BJ (cell line): ENCODE results near the gene CTNNBL1. TPM values are rescaled to one million over a fixed set of nuclear protein-coding genes. Genes with fewer than 3 reads are reported as not detected.

Source experiments
- CTCF ChIA-PET: fragments of 350-600 bp; formaldehyde crosslinking; extraction: SDS; loops from one replicate; lab custom pipeline; 2021; ENCODE audit warnings: antibody characterized with exemption, inconsistent platforms; lab: Yijun Ruan, JAX
- POLR2A ChIA-PET: fragments of 300-600 bp; sonication (Branson Sonifier 250); formaldehyde crosslinking; extraction: SDS; loops from one replicate; lab custom pipeline; 2021; ENCODE audit warnings: antibody characterized with exemption; lab: Charles Lee
- DNase-seq: peaks from one replicate; pipeline ENCODE4 v3.0.0-alpha.2; 2011; ENCODE audit warnings: low read depth
- H3K27me3 ChIP-seq: 2 replicates; pipeline ENCODE4 v1.6.0; 2011; ENCODE audit warnings: low read length; ENCODE audit not compliant: control insufficient read depth, insufficient read depth
- H3K36me3 ChIP-seq: 2 replicates; pipeline ENCODE4 v1.5.1; 2011; ENCODE audit warnings: low read length; ENCODE audit not compliant: control insufficient read depth, insufficient read depth
- H3K4me3 ChIP-seq: 2 replicates; pipeline ENCODE4 v1.5.1; 2011; ENCODE audit warnings: low read depth, mild to moderate bottlenecking, control low read depth, low read length
- CTCF ChIP-seq: IDR thresholded peaks from 2 replicates; pipeline ENCODE4 v1.5.1; 2011; ENCODE audit warnings: low read depth, mild to moderate bottlenecking, control low read depth, inconsistent platforms, low read length, moderate library complexity; ENCODE audit not compliant: insufficient read depth
- polyA plus RNA-seq: library from polyadenylated mRNA; depleted of rRNA; stranded (reverse); fragments of >200 nt; gene quantifications from 2 replicates; pipeline ENCODE4 v1.2.3, GENCODE V29; 2011

CTNNBL1 gene
- polyA plus RNA-seq, 1 experiment = 38.4 TPM

- POLR2A ChIA-PET = no interaction called here
- DNase-seq = no peak
- TF ChIP-seq CTCF = no peak
- H3K36me3 ChIP-seq = peaks cover 3% of the 10 kb centered on the region
- CTCF ChIA-PET = interaction anchor here (1.0 kb wide), 1 partner anchor 16 kb away, joined by 3 read pairs; no protein-coding TSS in a partner anchor
- peaks cover 2% of the 10 kb centered on the region; the same call in 1 of the 2 replicates for H3K27me3 ChIP-seq
- no peak overlapping the region for H3K4me3 ChIP-seq
These were observed 183.0 kb downstream of the CTNNBL1 start for GRCh38 chr20:37876863-37877262.

GRCh38 chr20:37877832-37878772 is 184.3 kb downstream of the CTNNBL1 start:
- no peak for TF ChIP-seq CTCF
- DNase-seq = no peak
- peaks cover under 1% of the 10 kb centered on the region; the same call in 1 of the 2 replicates for H3K36me3 ChIP-seq
- H3K4me3 ChIP-seq = no peak overlapping the region
- POLR2A ChIA-PET = no interaction called here
- CTCF ChIA-PET = no interaction called here
- peaks cover 6% of the 10 kb centered on the region; the same call in 1 of the 2 replicates for H3K27me3 ChIP-seq

GRCh38 chr20:37878835-37879599 is 185.2 kb downstream of the CTNNBL1 start:
- ChIA-PET CTCF (no interaction called here), POLR2A (no interaction called here)
- H3K4me3 ChIP-seq = no peak overlapping the region
- no peak for TF ChIP-seq CTCF
- peaks cover 6% of the 10 kb centered on the region for H3K27me3 ChIP-seq
- H3K36me3 ChIP-seq = no peaks in the 10 kb centered on the region
- no peak for DNase-seq

GRCh38 chr20:37879843-37880242 is 186.0 kb downstream of the CTNNBL1 start:
- Histone ChIP-seq H3K27me3 (peaks cover 6% of the 10 kb centered on the region), H3K36me3 (no peaks in the 10 kb centered on the region), H3K4me3 (no peak overlapping the region)
- ChIA-PET CTCF (no interaction called here), POLR2A (no interaction called here)
- DNase-seq = no peak
- no peak for TF ChIP-seq CTCF
